Omental fat pad (tissue), 4 donors: ENCODE data around the gene MYO6. TPM values are rescaled to one million over a fixed set of nuclear protein-coding genes. Genes with fewer than 3 reads are reported as not detected.

Source experiments
- ATAC-seq: fragments of 150-250 bp; one replicate; pipeline ENCODE4 v1.9.1; 2016; ENCODE audit warnings: mild to moderate bottlenecking, moderate library complexity; ENCODE audit not compliant: low FRiP score
- DNase-seq: peaks from one replicate; pipeline ENCODE4 v3.0.0-alpha.2; 2019; ENCODE audit warnings: low spot score
- total RNA-seq, 4 donors: library from RNA; depleted of rRNA; stranded (reverse); fragments of >200 nt; gene quantifications; one replicate each; pipeline ENCODE4 v1.1.0, GENCODE V29; 2016
- TF ChIP-seq, protein P1 (sequence below), 3 donors: fragments of 450-650 bp; IDR thresholded peaks; one replicate each; pipeline ENCODE4 v1.5.1; 2016 to 2017; ENCODE audit warnings: antibody characterized with exemption in 3 of 3, mild to moderate bottlenecking in 3 of 3, moderate library complexity in 2 of 3

Gene MYO6
- total RNA-seq, 4 donors from 2014 or later: 12.7 to 31.1 (median 15.6) TPM

DNA sequence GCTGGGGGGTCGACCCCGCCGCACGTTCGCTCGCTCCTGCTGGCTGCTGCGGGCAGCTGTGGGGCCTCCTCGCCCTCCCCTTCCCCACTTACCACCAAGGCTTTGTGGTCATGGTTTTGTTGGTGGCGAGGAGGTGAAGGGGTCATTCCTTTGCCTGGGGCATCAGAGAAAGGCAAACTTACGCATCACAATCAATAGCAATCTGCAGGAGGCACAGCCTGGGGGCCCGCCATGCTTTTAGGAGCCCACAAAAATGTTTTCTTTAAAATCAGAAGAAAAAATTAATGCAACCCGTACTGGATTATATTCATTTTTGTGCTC is 186.4 kb downstream of the MYO6 start:
- DNase-seq (no peak), ATAC-seq (no peak)
- TF ChIP-seq, protein P1, sequence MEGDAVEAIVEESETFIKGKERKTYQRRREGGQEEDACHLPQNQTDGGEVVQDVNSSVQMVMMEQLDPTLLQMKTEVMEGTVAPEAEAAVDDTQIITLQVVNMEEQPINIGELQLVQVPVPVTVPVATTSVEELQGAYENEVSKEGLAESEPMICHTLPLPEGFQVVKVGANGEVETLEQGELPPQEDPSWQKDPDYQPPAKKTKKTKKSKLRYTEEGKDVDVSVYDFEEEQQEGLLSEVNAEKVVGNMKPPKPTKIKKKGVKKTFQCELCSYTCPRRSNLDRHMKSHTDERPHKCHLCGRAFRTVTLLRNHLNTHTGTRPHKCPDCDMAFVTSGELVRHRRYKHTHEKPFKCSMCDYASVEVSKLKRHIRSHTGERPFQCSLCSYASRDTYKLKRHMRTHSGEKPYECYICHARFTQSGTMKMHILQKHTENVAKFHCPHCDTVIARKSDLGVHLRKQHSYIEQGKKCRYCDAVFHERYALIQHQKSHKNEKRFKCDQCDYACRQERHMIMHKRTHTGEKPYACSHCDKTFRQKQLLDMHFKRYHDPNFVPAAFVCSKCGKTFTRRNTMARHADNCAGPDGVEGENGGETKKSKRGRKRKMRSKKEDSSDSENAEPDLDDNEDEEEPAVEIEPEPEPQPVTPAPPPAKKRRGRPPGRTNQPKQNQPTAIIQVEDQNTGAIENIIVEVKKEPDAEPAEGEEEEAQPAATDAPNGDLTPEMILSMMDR (IDR thresholded peaks at IDR 0.05): no peak

- TF ChIP-seq, protein P1 (IDR thresholded peaks at IDR 0.05): no peak
- ATAC-seq (no peak), DNase-seq (no peak)
These were observed 187.6 kb downstream of the MYO6 start for GRCh38 chr6:75936682-75937081.

DNA sequence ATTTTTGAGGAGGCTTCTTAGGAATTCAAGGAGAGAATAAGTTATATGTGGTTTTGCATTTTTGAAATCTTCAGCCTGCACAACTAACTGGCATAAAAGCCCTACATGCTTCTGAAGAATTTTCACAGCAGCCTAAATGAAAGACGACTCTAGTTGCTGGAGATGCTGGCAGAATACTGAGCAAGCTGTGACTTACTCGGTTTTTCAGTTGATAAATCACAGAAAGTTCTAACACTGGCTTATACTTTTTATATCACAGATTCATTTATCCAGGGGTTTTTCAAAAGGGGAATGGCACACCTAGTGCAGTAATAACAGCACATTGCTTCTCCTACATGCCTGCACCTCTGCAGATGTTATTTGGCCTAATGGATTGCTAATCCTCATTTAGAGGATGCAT is 188.8 kb downstream of the MYO6 start:
- ATAC-seq (no peak), DNase-seq (no peak)
- TF ChIP-seq, protein P1 (IDR thresholded peaks at IDR 0.05): no peak

GRCh38 chr6:75940564-75940963 is 191.5 kb downstream of the MYO6 start:
- DNase-seq (no peak), ATAC-seq (no peak)
- TF ChIP-seq, protein P1 (IDR thresholded peaks at IDR 0.05): no peak

DNA sequence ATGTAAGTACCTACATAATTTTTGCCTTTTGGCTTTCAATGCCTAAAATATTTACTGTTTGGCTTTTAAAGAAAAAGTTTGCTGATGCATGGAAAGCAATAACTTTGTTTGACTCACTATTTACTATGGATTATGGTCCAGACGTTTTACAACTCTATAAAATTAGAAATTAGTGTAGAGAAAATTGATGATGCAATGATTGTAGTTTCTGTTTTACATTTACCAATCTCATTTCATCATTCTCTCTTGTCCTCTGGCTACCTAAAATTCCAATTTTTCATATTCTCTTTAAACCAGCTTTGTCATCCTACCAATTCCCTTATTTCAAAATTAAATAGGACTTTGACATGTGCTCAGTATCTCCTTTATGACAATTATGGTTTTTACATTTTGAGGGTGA is 192.5 kb downstream of the MYO6 start:
- DNase-seq: no peak
- ATAC-seq: no peak
- TF ChIP-seq, protein P1 (IDR thresholded peaks at IDR 0.05): no peak

DNA sequence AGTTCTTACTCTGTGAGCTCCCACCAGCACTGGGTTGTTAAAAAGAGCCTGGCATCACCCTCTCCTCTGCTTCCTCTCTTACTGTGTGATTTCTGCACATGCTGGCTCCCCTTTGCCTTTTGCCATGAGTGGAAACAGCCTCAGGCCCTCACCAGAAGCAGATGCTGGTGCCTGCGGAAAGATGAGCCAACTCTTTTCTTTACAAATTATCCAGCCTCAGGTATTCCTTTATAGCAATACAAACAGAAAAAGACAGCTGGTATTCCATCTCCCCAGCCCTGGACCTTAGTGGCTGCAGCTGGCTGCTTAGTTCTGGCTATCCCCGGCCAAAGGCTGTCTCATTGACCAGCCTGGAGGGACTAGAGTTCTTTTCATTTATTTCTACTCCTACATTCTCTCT is 194.3 kb downstream of the MYO6 start:
- ATAC-seq (no peak), DNase-seq (no peak)
- TF ChIP-seq, protein P1 (IDR thresholded peaks at IDR 0.05): no peak

GRCh38 chr6:75946146-75946831 is 197.2 kb downstream of the MYO6 start:
- no peak for ATAC-seq

More at GRCh38 chr6:75946146-75946831, 197.2 kb downstream of the MYO6 start:
- TF ChIP-seq, protein P1 (IDR thresholded peaks at IDR 0.05): no peak
- DNase-seq: no peak
